GM12864 (cell line): ENCODE data around the gene SSR3.

Experiments used
- DNase-seq: peaks from one replicate; pipeline ENCODE4 v3.0.0-alpha.2; 2011; ENCODE audit warnings: low read depth
- H3K4me3 ChIP-seq: 2 replicates; pipeline ENCODE4 v1.5.1; 2011; ENCODE audit warnings: mild to moderate bottlenecking, low read depth, low read length, control low read depth
- TF ChIP-seq, protein P1 (sequence below): IDR thresholded peaks from 2 replicates; pipeline ENCODE4 v1.5.1; 2011; ENCODE audit warnings: low read depth, mild to moderate bottlenecking, moderate library complexity, low read length, control low read depth, inconsistent platforms; ENCODE audit errors: missing control alignments

Gene SSR3

GRCh38 chr3:156527060-156527459 lies 27.9 kb downstream of the SSR3 start:
- H3K4me3 ChIP-seq: no peak overlapping the region
- TF ChIP-seq, protein P1, sequence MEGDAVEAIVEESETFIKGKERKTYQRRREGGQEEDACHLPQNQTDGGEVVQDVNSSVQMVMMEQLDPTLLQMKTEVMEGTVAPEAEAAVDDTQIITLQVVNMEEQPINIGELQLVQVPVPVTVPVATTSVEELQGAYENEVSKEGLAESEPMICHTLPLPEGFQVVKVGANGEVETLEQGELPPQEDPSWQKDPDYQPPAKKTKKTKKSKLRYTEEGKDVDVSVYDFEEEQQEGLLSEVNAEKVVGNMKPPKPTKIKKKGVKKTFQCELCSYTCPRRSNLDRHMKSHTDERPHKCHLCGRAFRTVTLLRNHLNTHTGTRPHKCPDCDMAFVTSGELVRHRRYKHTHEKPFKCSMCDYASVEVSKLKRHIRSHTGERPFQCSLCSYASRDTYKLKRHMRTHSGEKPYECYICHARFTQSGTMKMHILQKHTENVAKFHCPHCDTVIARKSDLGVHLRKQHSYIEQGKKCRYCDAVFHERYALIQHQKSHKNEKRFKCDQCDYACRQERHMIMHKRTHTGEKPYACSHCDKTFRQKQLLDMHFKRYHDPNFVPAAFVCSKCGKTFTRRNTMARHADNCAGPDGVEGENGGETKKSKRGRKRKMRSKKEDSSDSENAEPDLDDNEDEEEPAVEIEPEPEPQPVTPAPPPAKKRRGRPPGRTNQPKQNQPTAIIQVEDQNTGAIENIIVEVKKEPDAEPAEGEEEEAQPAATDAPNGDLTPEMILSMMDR: no peak
- no peak for DNase-seq

- TF ChIP-seq, protein P1: no peak
- no peak for DNase-seq
- no peak overlapping the region for H3K4me3 ChIP-seq
Measured at GRCh38 chr3:156525808-156526207, 29.1 kb downstream of the SSR3 start.

DNA sequence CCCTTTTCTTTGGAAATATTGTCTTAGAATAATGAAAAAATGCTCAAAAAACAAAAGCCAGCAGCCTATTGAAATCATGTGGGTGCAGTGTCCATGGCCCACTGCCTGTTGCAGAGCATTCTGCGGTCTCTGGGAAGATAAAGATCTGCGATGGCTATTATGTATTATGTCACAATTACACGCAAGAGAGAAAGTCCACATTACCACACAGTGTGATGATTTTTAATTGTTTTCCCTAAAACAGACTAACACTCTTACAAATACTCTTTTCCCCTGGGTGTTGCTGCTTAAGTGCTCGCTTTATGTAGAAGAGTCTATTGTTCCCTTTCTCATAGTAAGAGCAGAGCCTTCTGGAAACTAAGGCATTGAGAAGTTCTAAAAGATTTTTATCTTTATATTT lies 32.2 kb downstream of the SSR3 start:
- H3K4me3 ChIP-seq: no peak overlapping the region
- TF ChIP-seq, protein P1: no peak
- DNase-seq: no peak

GRCh38 chr3:156519758-156520162 lies 35.2 kb downstream of the SSR3 start:
- TF ChIP-seq, protein P1: no peak
- H3K4me3 ChIP-seq: no peak overlapping the region
- no peak for DNase-seq

GRCh38 chr3:156518726-156519125 lies 36.2 kb downstream of the SSR3 start:
- H3K4me3 ChIP-seq: no peak overlapping the region
- DNase-seq: no peak
- TF ChIP-seq, protein P1: no peak

- no peak for DNase-seq
- TF ChIP-seq, protein P1: no peak
- no peak overlapping the region for H3K4me3 ChIP-seq
Measured at GRCh38 chr3:156516961-156517360, 38.0 kb downstream of the SSR3 start.

DNA sequence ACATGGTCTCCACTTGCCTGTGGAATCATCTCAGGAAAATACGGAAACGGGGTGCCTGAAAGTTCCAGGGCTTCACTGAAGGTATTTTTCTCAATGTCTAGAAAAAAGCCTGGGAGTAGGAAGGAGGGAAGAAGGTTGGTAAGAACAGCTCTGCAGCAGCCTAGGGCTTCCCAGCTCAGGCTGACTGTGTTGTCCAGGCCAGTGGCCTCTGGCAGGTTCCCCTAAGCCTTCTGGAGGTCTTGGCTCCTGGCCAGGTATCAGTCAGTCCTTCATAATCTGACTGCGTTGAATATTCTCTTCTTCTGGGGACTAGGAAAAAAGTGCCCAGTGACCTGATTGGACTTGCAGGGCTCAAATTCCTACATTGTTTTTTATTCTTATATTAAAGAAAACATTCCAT lies 38.6 kb downstream of the SSR3 start:
- no peak for DNase-seq
- TF ChIP-seq, protein P1: no peak
- H3K4me3 ChIP-seq: no peak overlapping the region
